BE2C (cell line): ENCODE data around the gene IRAK4. TPM values are rescaled to one million over a fixed set of nuclear protein-coding genes. Genes with fewer than 3 reads are reported as not detected.
A peak's percentile ranks its signal among the peaks of the same experiment; 100 is the strongest.

Experiments
- DNase-seq: peaks from one replicate; pipeline ENCODE4 v3.0.0-alpha.2; 2020
- H3K27me3 ChIP-seq: fragments of 250-450 bp; sonication (Bioruptor Pico); 2 replicates; pipeline ENCODE4 v1.5.1; 2020; ENCODE audit warnings: mild to moderate bottlenecking
- H3K36me3 ChIP-seq: fragments of 250-450 bp; sonication (Bioruptor Pico); 2 replicates; pipeline ENCODE4 v1.5.1; 2020; ENCODE audit warnings: mild to moderate bottlenecking
- H3K4me1 ChIP-seq: fragments of 250-450 bp; sonication (Bioruptor Pico); 2 replicates; pipeline ENCODE4 v1.5.1; 2020
- H3K4me3 ChIP-seq: 2 replicates; pipeline ENCODE4 v1.5.1; 2011; ENCODE audit warnings: low read depth, low read length
- H3K9me3 ChIP-seq: fragments of 250-450 bp; sonication (Bioruptor Pico); 2 replicates; pipeline ENCODE4 v1.5.1; 2020
- polyA plus RNA-seq: library from polyadenylated mRNA; unstranded; fragments of >200 nt; gene quantifications from one replicate; pipeline ENCODE4 v1.2.1, GENCODE V29; 2012; ENCODE audit warnings: low read depth, missing spikeins; ENCODE audit not compliant: insufficient read length, insufficient read depth
- TF ChIP-seq, protein P1 (sequence below): IDR thresholded peaks from 2 replicates; pipeline ENCODE4 v1.5.1; 2012; ENCODE audit warnings: mild to moderate bottlenecking, low read depth, low read length

The IRAK4 gene
- 0.88 TPM for polyA plus RNA-seq

DNA sequence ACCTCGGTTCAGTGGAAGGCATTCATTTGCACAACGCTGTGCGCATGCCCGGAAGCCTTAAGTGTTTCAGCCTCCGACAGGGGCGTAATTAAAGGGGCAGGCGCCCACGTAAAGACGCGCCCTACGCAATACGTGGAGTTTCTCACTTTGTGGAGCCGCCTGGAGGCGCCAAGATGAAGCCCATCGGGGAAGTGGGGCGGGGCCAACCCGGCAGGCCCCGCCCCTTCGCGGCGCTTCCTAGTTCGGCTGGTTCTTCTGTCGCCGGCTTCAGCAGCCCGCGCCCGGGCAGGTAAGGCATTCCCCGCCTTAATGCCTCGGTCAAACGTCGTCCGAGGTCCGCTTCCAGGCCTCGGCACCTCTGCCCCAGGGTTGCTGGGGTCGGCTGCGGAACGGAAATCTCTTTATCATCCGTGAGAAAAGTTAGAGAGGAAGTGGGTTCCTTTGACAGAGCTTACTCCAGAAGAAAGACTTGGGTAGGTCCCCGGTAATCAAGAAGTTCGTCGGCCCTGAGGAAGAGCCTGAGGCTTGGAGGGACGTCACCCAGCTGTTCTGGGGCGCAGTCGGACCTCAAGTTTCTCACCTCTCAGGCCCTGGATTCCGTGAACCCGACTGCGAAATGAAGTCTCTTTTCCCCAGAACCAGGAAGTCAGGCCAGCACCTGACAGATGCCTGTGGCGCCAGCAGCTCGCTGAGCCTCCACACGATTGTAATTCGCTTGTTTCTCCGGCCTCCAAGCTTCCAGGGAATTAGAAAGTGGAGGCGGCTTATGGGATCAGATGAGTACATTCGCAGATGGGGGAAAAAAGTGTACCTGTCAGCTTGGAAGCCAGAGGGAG, at the start of gene IRAK4, which contains the start of gene PUS7L:
Gene IRAK4, plus strand, starts transcription at position 224 of the 836 bp plus-strand sequence. CDS start 9,161 bp downstream, outside the sequence.
Gene PUS7L, minus strand, starts transcription at position 63 of the 836 bp plus-strand sequence. CDS start 3,545 bp downstream, outside the sequence.
- TF ChIP-seq, protein P1, sequence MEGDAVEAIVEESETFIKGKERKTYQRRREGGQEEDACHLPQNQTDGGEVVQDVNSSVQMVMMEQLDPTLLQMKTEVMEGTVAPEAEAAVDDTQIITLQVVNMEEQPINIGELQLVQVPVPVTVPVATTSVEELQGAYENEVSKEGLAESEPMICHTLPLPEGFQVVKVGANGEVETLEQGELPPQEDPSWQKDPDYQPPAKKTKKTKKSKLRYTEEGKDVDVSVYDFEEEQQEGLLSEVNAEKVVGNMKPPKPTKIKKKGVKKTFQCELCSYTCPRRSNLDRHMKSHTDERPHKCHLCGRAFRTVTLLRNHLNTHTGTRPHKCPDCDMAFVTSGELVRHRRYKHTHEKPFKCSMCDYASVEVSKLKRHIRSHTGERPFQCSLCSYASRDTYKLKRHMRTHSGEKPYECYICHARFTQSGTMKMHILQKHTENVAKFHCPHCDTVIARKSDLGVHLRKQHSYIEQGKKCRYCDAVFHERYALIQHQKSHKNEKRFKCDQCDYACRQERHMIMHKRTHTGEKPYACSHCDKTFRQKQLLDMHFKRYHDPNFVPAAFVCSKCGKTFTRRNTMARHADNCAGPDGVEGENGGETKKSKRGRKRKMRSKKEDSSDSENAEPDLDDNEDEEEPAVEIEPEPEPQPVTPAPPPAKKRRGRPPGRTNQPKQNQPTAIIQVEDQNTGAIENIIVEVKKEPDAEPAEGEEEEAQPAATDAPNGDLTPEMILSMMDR = peak; percentile 44
- DNase-seq = peak; percentile 90
- H3K4me1 ChIP-seq = peaks cover 4% of the 10 kb centered on the region
- peak within 1 kb of the TSS; percentile 89 for H3K4me3 ChIP-seq
- no peaks in the 10 kb centered on the region for H3K9me3 ChIP-seq
- H3K27me3 ChIP-seq = no peaks in the 10 kb centered on the region
- no peaks in the 10 kb centered on the region for H3K36me3 ChIP-seq

DNA sequence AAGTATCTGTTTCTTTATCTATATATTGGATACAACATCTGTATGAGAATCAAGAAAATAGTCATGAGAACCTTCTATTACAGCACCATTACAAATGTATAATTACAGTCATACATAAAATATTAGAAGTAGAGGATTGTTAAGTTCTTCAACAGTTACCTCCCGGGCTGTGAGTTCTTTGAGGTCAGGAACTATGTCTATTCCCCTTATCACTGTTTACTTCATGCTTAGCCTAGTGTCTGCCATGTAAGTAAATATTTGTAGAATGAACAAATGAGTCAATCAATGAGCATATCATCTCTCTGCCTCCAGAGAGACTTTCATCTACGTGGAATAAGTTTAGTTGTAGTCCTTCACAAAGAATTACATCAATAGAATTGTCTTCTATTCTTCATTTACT, 47.4 kb upstream of the IRAK4 start:
- H3K4me1 ChIP-seq = no peaks in the 10 kb centered on the region
- DNase-seq = no peak
- no peaks in the 10 kb centered on the region for H3K36me3 ChIP-seq
- no peak overlapping the region for H3K4me3 ChIP-seq
- no peaks in the 10 kb centered on the region for H3K27me3 ChIP-seq
- TF ChIP-seq, protein P1 = no peak
- H3K9me3 ChIP-seq = no peaks in the 10 kb centered on the region

DNA sequence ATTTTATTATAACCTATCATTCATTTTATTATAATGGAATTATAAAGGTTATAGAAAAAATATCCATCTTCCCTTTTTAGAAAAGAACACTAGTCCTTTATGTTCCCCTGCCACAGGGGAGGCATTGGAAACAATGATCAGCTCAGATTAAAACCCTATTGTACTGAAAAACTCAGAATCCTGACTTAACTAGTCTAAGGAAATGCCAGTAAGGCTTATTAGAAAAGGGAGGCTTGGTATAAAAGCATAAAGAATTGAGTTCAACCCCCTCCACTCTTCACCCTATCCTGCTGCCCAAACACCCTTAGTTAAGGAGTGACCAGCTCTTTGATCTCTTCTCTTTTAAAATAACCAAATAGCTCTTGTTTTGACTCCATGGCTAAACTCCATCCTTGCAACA, 36.1 kb upstream of the IRAK4 start:
- Histone ChIP-seq H3K36me3 (no peaks in the 10 kb centered on the region), H3K4me1 (no peaks in the 10 kb centered on the region), H3K27me3 (no peaks in the 10 kb centered on the region), H3K9me3 (no peaks in the 10 kb centered on the region), H3K4me3 (no peak overlapping the region)
- TF ChIP-seq, protein P1 = no peak
- no peak for DNase-seq

DNA sequence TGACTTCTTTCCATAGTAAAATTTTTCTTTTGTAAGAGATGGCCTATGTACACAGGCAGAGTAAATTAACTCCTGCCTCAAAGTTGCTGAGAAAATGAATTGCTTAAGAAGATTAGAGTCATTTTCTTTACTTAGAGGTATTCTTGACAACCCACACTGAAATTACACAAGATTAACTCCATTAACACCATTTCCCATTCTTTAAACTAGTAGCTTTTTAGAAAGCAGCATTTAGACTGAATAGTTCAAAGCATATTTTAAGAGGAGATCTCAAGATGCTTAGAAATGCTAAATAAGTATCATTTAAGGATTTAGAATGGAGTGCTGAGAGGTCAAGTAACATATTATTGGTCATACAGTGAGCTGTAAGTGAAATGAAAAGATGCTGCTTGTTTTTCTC, 35.6 kb upstream of the IRAK4 start:
- H3K4me3 ChIP-seq = no peak overlapping the region
- TF ChIP-seq, protein P1 = no peak
- H3K27me3 ChIP-seq = no peaks in the 10 kb centered on the region
- no peaks in the 10 kb centered on the region for H3K9me3 ChIP-seq
- no peak for DNase-seq
- H3K36me3 ChIP-seq = no peaks in the 10 kb centered on the region
- H3K4me1 ChIP-seq = no peaks in the 10 kb centered on the region

DNA sequence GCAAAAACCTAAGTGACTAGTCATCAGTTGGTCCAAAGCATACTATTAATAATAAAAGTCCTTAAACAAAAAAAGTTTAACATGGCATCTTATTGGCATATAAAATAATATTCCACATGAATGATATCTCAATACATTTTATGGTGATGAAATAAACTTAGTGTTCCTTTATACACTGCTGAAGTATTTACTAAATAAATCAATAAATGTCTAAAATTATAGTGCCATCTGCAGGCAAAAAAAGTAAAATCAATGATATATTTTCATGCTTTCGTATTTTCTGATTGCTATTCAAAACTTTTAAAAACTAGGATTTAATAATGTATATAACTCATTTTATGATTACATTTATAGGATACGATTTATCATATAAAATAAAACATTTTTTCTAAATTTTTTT, 30.6 kb upstream of the IRAK4 start:
- DNase-seq = no peak
- Histone ChIP-seq H3K27me3 (no peaks in the 10 kb centered on the region), H3K36me3 (no peaks in the 10 kb centered on the region), H3K4me3 (no peak overlapping the region), H3K9me3 (no peaks in the 10 kb centered on the region), H3K4me1 (no peaks in the 10 kb centered on the region)
- TF ChIP-seq, protein P1 = no peak

DNA sequence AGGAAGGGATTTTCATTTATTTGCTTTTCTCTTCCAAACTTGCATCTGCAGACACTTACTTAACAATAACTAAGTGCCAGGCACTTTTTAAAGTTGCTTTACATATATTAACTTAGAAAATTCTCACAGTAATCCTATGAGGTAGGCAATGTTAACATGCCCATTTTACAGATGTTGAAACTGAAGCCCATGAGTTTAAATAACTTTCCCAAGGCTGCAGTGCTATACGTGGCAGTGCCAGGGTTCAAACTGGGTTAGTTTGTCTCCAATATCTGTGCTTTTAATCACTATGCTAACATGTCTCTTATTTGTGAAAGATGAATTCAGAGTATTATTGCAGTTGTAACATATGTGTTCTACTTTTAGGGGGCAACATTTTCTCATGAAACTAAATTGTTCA, 30.1 kb upstream of the IRAK4 start:
- Histone ChIP-seq H3K36me3 (no peaks in the 10 kb centered on the region), H3K27me3 (no peaks in the 10 kb centered on the region), H3K4me1 (no peaks in the 10 kb centered on the region), H3K9me3 (no peaks in the 10 kb centered on the region), H3K4me3 (no peak overlapping the region)
- TF ChIP-seq, protein P1 = no peak
- no peak for DNase-seq
